Testis (tissue), 2 donors: Measurements from ENCODE around the gene NRIP1.

Experiments
- POLR2A ChIP-seq: fragments of 450-650 bp; IDR thresholded peaks from one replicate; pipeline ENCODE4 v1.6.1; 2017; ENCODE audit warnings: antibody characterized with exemption, mild to moderate bottlenecking, moderate library complexity
- TF ChIP-seq, protein P1 (sequence below), 3 experiments: fragments of 450-650 bp in 2 of 3; fragments of 200-600 bp in 1 of 3; sonication (generic) in 1 of 3; IDR thresholded peaks; one replicate each; pipeline ENCODE4 v1.5.1; 2016 to 2019; ENCODE audit warnings: antibody characterized with exemption in 3 of 3, mild to moderate bottlenecking in 2 of 3, moderate library complexity in 1 of 3

DNA sequence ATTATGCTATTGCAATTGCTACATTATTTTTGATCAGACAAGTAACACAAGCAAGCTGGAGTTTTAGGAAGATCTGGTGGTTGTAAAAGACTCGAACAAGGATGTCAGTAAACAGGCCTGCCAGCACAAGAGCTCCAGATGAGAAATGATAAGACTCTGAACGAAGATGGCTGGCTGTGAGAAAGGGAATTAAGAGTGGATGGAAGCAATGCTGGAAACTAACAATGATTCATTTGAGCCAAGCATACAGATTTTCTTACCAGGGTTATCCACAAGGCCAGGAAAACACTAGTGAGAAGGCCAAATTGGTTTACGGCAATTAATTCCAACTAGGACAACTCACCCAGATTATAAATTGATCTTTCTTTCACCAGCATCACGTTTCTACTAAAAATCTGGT is 54.2 kb downstream of the NRIP1 start:
- TF ChIP-seq, protein P1, sequence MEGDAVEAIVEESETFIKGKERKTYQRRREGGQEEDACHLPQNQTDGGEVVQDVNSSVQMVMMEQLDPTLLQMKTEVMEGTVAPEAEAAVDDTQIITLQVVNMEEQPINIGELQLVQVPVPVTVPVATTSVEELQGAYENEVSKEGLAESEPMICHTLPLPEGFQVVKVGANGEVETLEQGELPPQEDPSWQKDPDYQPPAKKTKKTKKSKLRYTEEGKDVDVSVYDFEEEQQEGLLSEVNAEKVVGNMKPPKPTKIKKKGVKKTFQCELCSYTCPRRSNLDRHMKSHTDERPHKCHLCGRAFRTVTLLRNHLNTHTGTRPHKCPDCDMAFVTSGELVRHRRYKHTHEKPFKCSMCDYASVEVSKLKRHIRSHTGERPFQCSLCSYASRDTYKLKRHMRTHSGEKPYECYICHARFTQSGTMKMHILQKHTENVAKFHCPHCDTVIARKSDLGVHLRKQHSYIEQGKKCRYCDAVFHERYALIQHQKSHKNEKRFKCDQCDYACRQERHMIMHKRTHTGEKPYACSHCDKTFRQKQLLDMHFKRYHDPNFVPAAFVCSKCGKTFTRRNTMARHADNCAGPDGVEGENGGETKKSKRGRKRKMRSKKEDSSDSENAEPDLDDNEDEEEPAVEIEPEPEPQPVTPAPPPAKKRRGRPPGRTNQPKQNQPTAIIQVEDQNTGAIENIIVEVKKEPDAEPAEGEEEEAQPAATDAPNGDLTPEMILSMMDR (IDR thresholded peaks at IDR 0.05): no peak
- TF ChIP-seq POLR2A: no peak
